Measurements from ENCODE around the gene GMPPB.
"Not testable (repeated sequence)": the region's sequence is repeated elsewhere in the genome, so short reads cannot be mapped to it uniquely, and the experiment has no call there.

GMPPB gene

DNA sequence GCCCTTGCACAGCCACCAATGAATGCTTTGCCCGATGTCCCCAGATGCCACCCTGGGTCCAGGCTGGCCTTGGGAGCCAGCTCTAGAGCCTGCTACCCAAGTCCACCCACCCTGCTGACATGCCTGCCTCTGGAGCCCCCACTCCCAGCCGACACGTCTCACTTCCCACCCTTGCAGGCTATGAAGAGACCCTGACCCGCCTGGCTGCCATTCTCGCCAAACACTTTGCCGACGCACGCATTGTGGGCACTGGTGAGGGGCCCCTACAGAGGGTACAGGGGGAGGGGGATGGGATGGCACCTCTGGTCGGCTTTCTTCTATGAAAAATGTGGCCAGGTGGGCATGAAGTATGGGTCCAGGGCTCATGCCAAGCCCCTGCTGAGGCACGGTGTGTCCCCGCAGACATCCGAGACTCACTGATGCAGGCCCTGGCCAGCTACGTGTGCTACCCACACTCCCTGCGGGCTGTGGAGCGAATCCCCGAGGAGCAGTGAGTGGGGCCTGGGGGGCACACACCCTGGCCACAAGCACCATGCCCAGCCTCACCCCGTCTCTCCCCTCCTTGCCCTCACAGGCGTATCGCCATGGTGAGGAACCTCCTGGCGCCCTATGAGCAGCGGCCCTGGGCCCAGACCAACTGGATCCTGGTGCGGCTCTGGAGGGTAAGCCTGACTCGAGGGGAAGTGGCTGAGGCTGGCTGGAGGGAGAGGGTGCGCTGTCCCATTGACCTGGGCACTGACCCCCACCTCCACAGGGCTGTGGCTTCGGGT lies 10.2 kb downstream of the GMPPB start:
- no peak for DNase-seq (ENCODE audit: low read depth)

DNA sequence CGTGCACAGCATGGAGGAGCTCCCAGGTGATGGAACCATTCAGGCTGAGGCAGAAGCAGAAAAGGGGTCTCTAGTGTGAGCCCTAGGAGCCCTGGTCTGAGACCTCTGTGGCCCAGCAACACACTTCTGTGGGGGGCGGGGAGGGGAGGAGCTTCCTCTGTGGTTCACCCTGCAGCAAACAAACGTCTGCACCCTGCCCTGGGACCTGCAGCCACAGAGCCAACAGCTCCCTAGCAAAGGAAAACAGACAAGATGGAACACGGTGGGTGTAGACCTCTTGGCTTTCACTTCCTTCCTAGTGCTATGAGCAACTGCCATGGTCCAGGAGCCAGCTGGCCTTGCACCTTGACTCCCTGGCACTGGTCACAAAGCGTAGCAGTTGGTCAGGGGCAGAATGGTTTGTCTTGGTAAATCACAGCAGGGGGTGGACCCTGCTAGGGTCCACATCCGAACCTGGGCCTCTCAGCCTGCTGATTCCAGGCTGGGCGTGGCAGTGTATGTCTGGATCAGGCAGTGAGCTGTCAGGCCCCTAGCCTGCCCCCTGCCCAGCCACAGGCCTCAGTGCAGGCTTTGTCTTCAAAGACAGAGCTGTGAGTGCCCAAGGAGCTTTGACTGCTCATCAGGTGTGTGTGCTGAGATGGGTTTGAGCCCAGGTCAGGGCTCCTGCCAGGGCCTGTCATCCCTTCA lies 11.0 kb downstream of the GMPPB start:
- DNase-seq (ENCODE audit: low read depth) = no peak

DNA sequence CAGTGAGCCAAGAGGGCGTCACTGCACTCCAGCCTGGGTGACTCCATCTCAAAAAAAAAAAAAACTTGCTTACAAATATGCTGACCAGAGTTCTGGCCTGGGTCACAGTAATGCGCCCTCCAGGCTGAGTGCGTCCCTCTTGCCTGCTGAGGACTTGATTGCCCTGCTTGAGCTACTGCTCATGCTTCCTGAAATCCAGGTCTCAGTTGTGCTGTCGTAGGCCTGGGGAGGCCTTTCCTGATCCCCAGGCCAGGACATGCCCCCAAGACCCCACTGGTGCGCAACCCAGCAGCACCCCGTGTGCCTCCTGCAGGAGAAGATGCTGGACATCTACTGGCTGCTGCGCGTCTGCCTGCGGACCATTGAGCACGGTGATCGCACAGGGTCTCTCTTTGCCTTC lies 11.6 kb downstream of the GMPPB start:
- DNase-seq (ENCODE audit: low read depth) = no peak

DNA sequence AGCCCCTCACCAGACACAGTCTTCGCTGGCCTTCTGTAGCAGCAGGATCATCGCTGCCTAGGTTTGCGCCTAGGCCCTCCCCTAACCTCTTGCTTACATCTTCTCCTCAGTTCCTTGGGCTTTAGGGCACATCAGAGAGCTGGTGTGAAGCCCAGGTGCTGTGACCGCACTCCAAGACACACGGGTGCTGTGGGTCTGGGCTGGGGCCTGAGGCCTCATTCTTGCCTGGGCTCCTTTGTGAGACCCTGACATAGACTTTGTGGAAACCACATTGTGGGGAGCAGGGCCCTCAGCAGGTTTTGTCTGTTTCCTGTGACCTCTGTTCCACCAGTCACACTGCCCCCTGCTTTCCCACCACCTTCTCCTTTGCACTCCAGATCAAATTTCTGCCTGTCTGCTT lies 12.3 kb downstream of the GMPPB start:
- DNase-seq (ENCODE audit: low read depth) = no peak

DNA sequence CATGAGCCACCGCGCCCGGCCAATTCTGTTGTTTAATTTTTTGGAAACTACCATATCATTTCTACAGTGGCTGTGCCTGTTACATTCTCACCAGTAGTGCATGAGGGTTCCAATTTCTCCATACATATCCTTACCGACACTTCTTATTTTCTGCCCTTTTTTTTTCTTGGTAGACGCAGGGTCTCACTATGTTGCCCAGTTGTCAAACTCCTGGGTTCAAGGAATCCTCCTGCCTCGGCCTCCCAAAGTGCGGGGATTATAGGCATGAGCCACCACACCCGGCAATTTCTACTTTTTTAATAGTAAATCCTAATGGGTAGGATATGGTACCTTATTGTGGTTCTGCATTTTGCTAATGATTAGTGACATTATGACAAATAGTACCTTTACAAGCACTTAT lies 13.9 kb downstream of the GMPPB start:
- no peak for DNase-seq (ENCODE audit: low read depth)

DNA sequence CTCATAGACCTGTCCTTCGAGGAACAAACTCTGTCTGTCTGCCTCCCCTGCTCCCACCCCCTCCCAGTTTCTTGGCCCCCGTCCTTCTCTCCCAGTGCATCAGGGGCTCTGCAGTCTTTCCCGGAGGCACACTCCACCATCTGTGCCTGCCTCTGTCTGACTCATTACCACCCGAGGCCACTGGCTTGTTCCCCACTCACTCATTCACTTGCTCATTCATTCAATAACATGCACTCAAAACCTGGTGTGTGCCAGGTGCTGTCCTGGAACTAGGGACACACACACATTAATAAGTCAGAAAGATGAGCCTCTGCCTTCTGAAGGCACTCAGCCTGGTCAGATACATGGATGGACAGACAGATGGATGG lies 16.7 kb downstream of the GMPPB start:
- DNase-seq (ENCODE audit: low read depth) = no peak

DNA sequence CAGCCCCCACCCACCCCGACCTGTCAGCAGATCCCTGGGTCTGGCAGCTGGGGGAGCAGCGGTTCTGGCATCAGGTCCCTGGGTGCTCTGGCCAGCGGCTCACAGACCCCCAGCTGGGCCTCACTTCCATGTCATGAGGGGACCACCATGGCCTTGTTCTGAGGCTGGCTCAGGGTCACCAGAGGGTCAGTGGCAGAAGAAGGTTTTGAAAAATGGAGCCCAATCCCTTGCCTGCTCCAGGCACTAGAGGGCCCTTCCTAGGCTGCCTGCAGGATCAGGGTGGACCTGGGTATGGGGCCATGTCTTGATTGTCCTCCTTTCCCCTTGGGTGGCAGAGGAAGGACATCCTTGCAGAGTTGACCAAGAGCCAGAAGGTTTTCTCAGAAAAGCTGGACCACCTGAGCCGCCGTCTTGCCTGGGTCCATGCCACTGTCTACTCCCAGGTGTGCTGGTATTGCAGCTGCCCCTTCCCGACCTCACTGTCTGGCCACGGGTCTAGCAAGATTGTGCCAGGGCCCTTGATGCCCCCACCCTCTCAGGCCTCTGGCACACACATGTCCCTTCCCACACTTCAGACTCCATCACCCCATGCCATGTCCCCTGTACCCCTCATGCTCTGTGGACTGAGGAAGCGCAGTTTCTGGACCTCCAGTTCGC lies 17.2 kb downstream of the GMPPB start:
- DNase-seq (ENCODE audit: low read depth) = no peak

DNA sequence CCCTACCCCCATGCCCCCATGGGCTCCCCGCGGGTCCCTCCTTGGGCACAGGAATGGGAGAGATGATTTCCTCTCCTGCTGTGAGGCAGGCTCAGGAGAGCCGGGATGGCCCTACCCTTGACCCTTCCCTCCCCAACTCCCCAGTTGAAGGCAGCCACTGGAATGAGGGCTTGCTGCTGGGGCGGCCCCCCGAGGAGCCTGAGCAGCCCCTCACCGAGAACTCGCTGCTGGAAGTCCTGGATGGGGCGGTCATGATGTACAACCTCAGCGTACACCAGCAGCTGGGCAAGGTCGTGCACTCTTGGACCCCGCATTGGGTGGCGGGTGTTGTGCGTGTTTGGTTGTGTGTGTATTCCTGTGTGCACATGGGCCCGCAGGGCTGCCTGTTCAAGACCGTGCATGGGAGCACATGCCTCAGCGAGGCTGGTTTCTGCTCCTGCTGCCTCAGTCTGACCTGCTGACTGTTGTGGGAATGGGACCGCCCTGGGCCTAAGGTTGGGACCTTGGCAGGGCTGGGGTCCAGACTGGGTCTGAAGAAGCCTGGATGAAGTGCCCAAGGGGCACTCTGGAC lies 18.3 kb downstream of the GMPPB start:
- no peak for DNase-seq (ENCODE audit: low read depth)

DNA sequence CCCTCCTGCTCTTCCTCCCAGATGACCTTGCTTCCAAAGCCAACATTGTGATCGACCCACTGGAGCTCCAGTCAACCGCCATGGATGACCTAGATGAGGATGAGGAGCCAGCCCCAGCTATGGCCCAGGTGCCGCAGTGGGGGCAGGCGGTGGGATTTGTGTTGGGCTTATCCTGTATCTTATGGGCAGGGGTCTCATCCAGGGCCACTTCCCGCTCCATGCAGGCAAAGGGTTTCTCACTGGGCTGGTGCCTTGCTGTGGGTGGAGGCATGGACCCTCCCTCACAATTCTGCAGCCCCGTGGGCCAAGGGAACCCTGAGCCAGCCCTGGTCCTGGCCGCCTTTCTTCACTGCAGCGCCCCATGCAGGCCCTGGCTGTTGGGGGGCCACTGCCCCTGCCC lies 19.1 kb downstream of the GMPPB start:
- DNase-seq (ENCODE audit: low read depth) = no peak

DNA sequence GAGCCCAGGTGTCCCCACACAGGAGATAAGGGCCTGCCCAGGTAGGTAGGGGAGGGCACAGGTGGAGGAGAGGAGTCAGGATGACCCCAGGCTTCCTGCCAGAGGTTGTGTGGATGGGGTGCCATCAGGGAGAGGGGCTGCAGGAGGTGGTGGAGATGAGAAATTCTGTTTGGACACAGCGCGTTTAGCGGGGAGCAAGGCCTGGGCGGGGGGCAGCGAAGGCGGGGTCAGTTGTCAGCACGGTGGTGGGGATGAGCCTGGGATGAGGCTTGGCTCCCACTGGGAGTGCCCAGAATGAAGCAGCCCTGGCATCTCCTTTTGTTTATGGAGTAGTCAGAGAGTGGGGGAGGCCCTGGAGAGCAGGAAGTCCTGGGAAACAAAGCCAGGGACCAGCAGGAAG lies 19.8 kb downstream of the GMPPB start:
- no peak for DNase-seq (ENCODE audit: low read depth)

DNA sequence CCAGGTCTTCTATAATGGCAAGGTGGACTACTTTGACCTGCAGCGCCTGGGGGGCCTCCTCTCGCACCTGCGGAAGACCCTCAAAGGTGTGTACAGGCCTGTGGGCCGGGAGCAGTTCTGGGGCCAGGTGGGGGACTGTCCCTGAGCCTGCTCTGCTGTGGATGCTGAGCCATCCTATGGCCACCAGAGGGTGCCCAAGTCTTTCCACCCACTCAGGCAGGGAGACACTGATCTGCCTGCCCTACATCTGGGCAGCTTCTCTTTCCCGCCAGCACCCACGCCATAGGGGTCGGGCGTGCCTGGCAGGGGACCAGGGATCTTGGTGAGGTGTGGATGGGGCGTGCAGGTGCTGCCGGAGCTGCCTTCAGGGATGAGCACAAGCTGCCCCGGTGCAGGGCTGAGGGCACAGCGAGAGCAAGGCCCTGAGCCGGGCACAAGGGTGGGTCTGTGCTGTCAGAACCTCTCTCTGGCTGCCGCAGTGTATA lies 20.3 kb downstream of the GMPPB start:
- DNase-seq (ENCODE audit: low read depth) = peak; percentile 49

DNA sequence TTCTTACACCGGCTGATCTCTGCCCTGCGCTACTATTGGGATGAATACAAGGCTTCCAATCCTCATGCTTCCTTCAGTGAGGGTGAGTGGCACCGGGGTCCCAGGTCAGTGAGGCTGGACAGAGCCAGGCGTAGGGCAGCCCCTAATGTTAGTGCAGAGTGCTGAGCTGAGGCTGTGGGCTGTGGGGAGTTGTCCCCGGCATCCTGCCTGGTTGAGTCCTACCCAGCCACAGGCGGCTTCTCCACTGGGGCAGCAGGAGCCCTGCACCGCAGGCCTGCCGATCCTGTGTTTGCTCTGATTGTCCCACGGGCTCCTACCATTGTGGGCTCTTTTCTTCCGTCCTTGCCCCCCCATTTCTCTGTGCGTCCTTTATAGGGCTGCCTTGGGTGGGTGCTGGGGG lies 21.1 kb downstream of the GMPPB start:
- DNase-seq (ENCODE audit: low read depth) = no peak

DNA sequence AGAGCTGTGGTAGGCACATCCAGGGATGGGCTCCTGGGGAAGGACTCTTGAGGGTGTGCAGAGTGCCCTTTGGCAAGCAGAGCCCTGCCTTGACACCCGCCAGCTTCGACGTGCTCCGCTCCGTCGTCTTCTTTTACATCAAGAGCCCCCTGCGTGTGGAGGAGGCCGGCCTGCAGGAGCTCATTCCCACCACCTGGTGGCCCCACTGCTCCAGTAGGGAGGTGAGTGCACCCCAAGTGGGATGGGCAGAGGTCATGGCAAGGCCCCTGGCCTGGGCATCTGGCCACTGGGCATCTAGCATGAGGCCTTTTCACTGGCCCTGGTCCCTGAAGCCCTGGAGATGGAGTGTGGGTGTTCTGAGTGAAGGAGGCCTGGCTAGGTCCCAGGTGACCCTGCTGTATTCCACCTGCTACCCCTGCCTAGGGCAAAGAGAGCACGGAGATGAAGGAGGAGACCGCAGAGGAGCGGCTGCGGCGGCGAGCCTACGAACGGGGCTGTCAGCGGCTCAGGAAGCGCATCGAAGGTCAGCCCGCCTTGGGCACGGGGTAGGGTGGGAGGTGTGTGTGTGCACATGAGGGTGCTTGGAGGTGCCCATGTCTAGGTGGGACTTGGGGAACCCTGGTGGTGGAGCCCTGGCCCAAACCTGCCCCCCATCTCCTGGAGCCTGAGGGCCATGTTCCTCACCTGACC lies 22.2 kb downstream of the GMPPB start:
- DNase-seq (ENCODE audit: low read depth) = no peak

DNA sequence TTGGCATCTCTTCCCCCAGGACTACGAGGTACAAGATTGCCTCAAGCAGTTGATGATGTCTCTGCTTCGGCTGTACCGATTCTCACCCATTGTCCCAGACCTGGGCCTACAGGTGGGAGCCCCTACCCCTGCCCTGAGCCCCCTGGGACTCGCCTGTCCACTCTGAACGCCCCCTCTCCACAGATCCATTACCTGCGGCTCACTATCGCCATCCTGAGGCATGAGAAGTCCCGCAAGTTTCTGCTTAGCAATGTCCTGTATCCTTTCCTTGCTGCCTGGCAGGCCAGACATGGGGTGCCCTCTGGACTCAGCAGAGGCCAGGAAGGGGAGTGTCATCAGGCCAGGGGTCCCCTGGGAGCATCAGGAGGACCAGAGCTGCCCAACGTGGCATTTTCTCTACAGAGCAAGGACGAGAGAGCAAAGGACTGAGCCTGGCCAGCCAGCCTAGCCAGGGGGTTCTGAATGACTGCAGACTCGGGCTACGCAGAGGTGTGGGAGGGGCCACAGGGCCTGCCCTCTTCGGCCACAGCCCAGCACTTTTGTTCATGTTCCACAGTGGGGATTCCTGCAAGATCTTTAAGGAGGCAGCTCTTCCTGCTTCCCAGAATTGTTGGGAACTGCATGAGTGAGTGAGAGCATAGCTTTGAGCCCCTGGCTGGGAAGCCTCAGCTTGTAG lies 23.2 kb downstream of the GMPPB start:
- DNase-seq (ENCODE audit: low read depth) = no peak

DNA sequence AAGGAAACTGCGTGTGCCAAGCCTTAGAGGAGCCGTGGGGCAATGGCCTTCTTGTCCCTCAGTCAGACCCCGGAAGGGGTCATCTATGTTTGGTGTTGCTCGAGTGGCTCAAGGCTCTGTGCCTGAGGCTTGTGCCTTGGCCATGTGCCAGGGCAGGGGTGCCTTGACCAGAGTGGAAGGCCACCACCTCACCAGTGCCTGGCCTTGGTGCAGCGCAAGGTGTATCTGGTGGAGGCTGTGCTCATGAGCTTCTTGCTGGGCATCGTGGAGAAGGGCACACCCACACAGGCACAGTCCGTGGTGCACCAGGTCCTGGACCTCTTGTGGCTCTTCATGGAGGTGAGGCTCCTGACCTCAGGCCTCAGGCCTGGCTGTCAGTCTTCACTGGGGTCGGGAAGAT lies 23.7 kb downstream of the GMPPB start:
- DNase-seq (ENCODE audit: low read depth) = no peak

DNA sequence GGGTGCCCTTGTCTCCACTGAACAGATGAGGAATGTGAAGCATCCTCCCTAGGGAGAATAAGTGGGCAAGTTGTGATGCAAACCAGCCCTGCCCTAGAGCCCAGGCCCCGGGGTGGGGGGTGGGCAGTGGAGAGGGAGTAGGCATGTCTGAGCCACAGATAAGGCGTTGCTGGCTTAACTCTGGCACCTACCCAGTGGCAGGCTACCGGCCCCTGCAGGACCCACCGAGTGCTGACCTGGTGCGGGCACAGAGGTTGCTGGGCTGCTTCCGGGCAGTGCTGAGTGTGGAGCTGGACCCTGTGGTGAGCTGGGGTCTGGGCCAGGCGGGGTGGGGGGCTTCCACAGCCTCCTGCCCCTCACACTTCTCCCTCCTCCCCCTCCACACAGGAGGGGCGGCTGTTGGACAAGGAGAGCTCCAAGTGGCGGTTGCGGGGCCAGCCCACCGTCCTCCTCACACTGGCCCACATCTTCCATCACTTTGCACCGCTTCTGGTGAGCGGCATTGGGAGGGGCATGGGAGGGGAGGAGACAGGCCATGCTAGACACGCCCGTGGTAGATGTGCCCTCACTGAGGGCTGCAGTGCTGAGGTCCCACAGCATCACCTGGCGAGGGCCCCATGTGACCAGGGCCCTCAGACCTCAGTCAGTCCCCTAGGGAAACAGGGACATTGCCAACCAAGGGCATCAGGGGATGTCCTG lies 24.3 kb downstream of the GMPPB start:
- DNase-seq (ENCODE audit: low read depth) = no peak

DNA sequence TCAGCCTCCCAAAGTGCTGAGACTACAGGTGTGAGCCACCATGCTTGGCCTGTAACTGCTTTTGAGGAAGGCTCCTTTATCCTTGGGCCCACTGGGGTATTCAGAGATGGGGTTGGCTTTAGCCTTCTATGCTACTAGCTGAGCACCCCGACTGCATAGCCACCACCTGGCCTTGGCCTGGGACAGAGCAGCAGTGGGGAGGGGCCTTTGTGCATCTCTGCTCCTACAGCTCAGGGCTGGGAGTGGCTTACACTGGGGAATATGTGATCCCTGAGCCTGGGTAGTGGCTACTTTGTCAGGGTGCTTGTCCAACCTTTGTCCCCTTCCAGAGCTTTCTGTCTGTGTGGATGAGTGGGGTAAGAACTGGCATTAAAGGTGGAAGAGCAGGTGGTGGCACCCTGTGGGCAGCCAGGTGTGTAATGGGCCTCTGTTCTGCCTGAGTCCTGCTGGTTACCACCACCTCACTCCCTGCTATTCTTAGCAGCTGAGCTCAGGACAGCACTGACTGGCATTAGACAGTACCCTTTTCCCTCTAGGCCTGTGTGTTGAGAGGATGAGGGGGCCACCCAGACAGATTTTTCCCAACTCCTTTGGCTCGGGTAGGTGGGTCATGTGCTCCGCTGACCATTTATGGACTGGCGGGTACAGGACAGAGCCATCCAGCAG lies 28.3 kb downstream of the GMPPB start:
- DNase-seq (ENCODE audit: low read depth) = not testable (repeated sequence)

DNA sequence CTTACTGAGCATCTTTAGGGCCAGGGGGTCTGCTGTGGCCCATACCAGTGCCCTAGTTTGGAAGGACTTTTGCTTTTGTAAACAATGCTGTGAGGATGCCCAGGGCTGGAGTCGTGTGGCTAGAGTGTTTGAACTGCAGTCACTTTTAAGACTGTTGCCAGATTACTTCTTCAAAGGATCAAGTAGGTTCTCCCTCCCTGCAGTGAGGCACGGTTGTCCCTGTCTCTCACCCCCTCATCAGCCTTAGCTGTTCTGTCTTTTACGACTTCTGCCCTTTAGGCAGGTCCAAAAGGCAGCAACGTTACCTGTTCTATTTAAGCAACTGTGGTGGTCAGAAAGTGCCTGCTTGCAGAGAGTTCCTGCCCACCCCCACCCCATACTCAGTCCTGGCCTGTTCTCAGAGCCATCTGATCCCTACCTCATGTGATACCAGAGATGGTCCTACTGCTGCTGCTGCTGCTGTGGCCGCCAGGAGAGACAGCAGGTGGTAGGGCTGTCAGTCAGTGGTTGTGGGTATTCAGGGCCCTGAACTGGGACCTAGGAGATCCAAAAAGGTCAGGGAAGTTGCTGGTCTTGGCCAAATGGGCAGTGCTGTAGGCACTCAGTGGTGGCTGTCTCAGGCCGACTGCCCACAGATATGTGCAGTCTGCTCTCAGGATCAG lies 29.2 kb downstream of the GMPPB start:
- not testable (repeated sequence) for DNase-seq (ENCODE audit: low read depth)

DNA sequence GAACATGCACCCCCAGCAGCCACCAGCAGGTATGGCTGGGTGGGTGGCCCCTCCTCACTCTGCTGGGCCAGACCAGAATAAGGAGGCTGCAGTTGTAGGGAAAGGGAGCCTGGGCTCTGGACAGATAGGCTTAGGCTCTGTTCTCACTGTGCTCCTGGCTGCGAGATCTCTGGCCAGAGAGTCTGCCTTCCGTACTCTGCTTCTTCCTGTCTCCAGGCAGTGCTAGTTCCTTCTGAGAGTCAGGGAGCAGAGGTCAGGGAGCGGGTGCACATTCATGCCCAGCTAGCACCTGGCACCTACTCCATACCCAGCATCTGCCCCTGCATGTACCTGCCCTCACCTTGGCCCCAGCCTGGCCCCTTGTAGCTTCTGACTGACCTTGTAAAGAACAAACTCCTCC lies 32.3 kb downstream of the GMPPB start:
- not testable (repeated sequence) for DNase-seq (ENCODE audit: low read depth)

DNA sequence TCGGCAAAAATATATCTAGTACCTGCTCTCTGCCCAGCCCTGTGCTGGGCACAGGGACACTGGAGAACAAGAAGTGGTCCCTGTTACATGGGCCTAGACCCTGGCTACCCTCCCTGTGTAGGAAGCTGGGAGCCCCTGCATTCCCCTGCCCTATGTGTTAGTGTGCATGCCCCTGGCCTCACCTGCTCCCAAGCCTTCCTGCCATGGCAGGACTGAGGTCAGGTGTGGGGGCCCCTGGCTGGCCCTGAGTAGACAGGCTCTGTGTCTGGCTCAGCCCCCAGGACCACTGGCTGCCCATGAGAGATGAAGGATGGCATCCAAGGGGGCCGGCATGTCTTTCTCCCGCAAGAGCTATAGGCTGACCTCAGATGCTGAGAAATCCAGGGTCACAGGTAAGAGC lies 32.9 kb downstream of the GMPPB start:
- not testable (repeated sequence) for DNase-seq (ENCODE audit: low read depth)

Measured in activated T-cell treated with anti-CD3 and anti-CD28 coated beads for 1 hour (primary cell).